DMS 273 (cell line): Measurements from ENCODE around the gene TBX2.

ENCODE experiments used
- DNase-seq: peaks from one replicate; lab custom pipeline; 2025; ENCODE audit not compliant: unreplicated experiment; lab: John Stamatoyannopoulos, UW

Gene TBX2

GRCh38 chr17:61452301-61453290, 53.0 kb downstream of the TBX2 start, which contains the start of gene TBX4:
Gene TBX4, plus strand, starts transcription at chr17:61452422. Its CDS starts 4,069 bp downstream, at chr17:61456491.
- no peak for DNase-seq

- DNase-seq: no peak
These were observed 54.1 kb downstream of the TBX2 start for GRCh38 chr17:61453566-61454380.

- DNase-seq: no peak
These were observed 55.0 kb downstream of the TBX2 start for GRCh38 chr17:61454381-61455323.

GRCh38 chr17:61455324-61456060, 55.8 kb downstream of the TBX2 start:
- DNase-seq: no peak

- no peak for DNase-seq
These were observed 56.5 kb downstream of the TBX2 start for GRCh38 chr17:61456061-61456681.

- DNase-seq: no peak
These were observed 57.1 kb downstream of the TBX2 start for GRCh38 chr17:61456688-61457225.

GRCh38 chr17:61457226-61457983, 57.8 kb downstream of the TBX2 start:
- DNase-seq: no peak

GRCh38 chr17:61458000-61458399, 58.4 kb downstream of the TBX2 start:
- DNase-seq: no peak

GRCh38 chr17:61458421-61459141, 58.9 kb downstream of the TBX2 start:
- no peak for DNase-seq
